AG04449 (cell line): ENCODE results near the gene SGPL1.

Source experiments
- CTCF ChIA-PET: fragments of 350-600 bp; formaldehyde crosslinking; extraction: SDS; loops from one replicate; lab custom pipeline; 2021; ENCODE audit warnings: antibody characterized with exemption; lab: Yijun Ruan, JAX
- POLR2A ChIA-PET: fragments of 400-600, 350-600 bp; formaldehyde crosslinking; extraction: SDS; loops from one replicate; lab custom pipeline; 2020; ENCODE audit warnings: antibody characterized with exemption, inconsistent platforms; lab: Yijun Ruan, JAX
- DNase-seq: peaks from one replicate; pipeline ENCODE4 v3.0.0-alpha.2; 2010; ENCODE audit warnings: low read depth, low spot score
- H3K4me3 ChIP-seq: 2 replicates; pipeline ENCODE4 v1.5.1; 2011; ENCODE audit warnings: low read depth, mild to moderate bottlenecking, control low read depth, low read length
- CTCF ChIP-seq: IDR thresholded peaks from one replicate; pipeline ENCODE4 v1.5.1; 2011; ENCODE audit warnings: mild to moderate bottlenecking, moderate library complexity, low read length, control low read depth, inconsistent platforms; ENCODE audit not compliant: insufficient read depth; ENCODE audit errors: missing control alignments

SGPL1 gene

DNA sequence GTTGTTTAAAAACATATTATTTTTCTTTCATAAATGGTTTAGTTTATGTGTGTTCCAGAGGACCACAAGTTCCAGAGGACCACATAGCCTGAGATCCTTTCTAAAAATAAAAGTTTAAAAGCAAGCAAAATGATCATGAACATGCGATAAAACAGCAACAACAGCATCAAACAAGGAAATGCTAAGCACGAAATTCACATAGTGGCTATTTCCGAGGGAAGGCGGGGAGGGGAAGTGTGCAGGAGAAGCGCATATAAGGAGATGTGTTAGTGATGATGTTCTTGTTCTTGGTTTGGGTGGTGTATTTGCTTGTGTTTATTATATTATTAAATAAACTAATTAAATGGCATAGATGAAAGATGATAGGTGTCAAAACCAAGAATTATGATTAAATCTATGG lies 31.7 kb upstream of the SGPL1 start:
- no peak for DNase-seq
- no peak overlapping the region for H3K4me3 ChIP-seq
- ChIA-PET POLR2A (no interaction called here), CTCF (interaction anchor here (1.2 kb wide), 1 partner anchor 234 kb away, joined by 3 read pairs; no protein-coding TSS in a partner anchor)
- no peak for TF ChIP-seq CTCF

- ChIA-PET POLR2A (no interaction called here), CTCF (no interaction called here)
- TF ChIP-seq CTCF = no peak
Measured at GRCh38 chr10:70784471-70784870, 31.3 kb upstream of the SGPL1 start.

GRCh38 chr10:70785190-70785589 lies 30.6 kb upstream of the SGPL1 start, which contains the start of gene TBATA:
Gene TBATA (minus strand): TSS chr10:70785377. CDS start chr10:70783379, 1,998 bp downstream.
- no peak for DNase-seq
- ChIA-PET POLR2A (no interaction called here), CTCF (no interaction called here)
- TF ChIP-seq CTCF = no peak
- H3K4me3 ChIP-seq = no peak within 1 kb of the TSS

More at GRCh38 chr10:70784471-70784870, 31.3 kb upstream of the SGPL1 start:
- DNase-seq = no peak
- no peak overlapping the region for H3K4me3 ChIP-seq

DNA sequence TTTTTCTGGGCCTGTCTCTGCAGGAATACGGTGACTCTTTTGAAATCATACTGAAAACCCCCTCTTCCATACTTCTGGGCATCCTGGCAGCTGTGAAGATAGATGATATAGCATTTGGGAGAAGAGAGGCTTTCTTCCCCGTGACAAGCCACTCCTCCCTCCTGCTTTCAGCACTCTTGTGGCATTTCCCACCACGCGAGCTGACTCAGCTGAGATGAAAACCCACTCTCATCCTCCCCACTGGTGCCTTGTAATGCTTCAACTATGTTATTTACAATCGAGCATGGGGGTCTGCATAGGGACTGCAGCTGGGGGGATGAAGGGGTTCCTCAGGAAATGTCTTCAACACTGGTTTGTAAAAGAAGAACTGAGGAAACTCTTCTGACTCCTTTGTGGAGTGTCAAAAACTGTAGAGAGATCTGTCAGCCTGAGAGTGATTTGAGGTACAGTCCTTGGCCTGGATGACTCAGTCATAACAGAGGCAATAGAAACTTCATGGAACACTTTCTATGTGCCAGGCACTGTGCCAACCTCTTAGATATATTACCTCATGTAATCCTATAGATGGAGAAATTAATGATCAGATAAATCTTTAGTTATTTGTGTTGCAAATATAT lies 28.8 kb upstream of the SGPL1 start:
- H3K4me3 ChIP-seq = no peak overlapping the region
- ChIA-PET POLR2A (no interaction called here), CTCF (interaction anchor here (1.3 kb wide), 1 partner anchor 28 kb away, joined by 3 read pairs; no protein-coding TSS in a partner anchor)
- DNase-seq = no peak
- TF ChIP-seq CTCF = no peak

GRCh38 chr10:70791386-70792039 lies 24.2 kb upstream of the SGPL1 start:
- CTCF ChIA-PET = no interaction called here
- POLR2A ChIA-PET = no interaction called here
- TF ChIP-seq CTCF = no peak
- no peak overlapping the region for H3K4me3 ChIP-seq
- no peak for DNase-seq

DNA sequence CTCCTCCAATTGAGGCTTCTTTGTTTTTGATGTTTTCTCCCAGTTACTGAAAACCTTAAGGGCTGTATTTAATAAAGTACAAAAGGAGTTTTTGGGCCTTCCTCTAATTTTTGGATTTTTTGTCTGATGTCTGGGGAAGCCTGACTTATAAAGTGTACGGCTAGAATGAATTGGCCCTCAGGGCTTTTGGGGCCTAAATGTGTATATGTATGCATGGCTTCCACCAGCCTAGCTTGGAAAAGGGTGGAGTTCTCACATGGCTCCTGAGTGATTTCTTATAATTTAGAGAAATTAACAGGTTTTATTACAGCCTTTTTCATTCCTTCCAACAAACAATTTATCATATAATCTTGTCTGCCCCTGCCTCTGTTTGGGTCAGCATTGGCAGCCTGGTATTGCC lies 20.1 kb upstream of the SGPL1 start:
- H3K4me3 ChIP-seq = no peak overlapping the region
- no peak for TF ChIP-seq CTCF
- POLR2A ChIA-PET = no interaction called here
- DNase-seq = no peak
- CTCF ChIA-PET = interaction anchor here (3.0 kb wide), 1 partner anchor 35 kb away, joined by 9 read pairs; no protein-coding TSS in a partner anchor
